GM19193 (cell line): Measurements from ENCODE around the gene GLI2.

Experiments
- POLR2A ChIP-seq: IDR thresholded peaks from 4 replicates; pipeline ENCODE4 v1.6.1; 2011; ENCODE audit not compliant: insufficient read depth, insufficient read length; ENCODE audit errors: extremely low read depth

GLI2 gene

DNA sequence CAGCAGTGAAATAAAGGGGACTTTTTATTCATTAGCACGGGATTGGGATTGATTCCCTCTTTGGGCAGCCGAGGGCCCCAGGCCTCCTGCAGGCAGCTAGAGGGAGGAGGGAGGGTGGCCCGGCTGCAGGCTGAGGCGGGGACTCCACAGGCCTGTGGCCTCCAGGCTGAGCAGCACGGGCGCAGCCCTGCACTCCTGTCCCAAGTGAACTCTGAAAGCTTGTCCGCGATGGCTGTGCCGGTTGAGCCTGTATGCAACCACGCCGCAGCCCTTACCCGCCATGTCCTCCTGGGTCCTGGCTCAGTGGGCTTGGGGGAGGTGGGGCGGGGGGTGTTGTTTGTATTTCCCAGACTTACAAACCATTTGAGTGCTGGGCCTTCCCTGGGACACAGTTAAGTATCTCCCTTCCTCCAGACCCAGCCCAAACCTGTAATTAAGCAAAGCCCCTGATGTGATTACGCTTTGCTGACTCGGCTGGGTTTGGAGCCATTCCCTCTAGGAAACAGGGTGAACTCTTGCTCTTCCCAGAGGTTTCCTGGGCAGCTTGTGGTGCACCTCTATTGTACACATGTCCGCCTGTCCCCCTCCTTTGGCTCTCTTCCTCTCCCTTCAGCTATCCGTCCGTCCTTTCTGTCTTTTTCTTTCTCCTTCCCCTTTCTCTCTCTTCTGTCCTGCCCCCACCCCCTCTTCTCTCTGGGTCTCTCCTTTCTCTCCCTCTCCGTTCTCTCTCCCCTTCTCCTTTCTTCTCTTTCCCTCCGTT lies 5.3 kb downstream of the GLI2 start:
- no peak for TF ChIP-seq POLR2A

DNA sequence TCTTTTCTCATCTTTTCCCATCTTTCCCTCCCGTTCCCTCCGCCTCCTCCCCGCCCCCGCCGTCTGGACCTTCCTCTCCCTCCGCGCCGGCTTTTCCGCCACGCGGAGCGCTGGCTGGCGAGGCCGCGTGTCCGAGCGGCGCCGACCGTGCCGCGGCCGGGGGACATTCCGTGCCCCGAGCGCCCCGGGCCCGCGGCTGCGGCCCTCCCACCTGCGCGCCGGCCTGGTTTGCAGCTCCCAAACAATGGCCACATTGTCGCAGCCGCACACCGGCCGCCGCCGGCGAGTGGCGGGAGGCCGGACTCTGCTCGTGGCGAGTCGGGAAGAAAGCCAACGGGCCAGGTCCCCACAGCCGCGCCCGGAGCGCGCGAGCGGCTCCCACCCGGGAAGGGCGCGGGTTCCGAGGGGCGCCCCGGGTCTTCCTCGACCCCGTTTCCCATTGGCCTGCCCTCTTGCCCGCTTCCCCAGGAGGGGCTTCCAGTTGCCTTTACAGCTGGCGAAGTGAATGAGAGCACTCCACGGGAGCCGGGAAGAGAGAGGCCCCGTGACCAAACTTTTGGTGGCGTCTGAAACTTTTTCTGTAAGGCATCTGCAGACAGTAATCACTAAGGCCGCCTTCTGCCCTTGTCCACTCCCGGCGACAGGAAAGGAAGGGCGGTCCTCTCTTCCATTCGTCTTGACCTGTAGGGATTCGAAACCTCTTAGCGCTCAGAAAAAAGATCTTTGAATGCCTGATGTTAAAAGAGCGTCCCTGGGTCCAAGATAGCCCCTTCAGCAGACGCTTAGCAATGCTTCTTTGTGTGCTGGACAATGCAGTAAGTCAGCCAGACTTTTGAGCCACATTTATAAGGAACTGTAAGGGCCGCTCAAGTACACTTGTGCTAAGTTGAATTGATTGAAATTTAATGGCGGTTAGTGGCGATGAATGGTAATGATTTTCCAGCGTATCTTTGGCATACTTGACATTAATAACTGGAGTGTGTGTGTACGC lies 6.2 kb downstream of the GLI2 start:
- no peak for TF ChIP-seq POLR2A

DNA sequence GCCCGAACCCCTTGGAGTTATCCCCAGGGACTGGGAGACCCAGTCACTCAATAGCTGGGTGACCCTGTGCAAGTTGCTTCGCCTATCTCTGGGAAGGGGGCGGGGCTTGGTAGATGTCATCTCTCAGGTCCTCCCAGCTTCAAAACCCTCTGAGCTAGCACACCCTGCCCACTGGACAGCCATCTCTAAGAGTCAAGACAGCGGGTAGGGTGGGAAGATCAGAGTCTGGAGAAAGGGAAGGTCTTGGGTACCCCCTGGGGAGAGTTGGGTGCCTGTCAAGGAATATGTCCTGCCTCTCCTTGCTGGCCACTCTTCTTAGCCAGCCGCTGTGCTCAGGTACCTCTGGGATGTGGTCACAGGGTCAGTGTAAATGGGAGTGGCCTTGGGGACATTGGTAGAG lies 8.0 kb downstream of the GLI2 start:
- no peak for TF ChIP-seq POLR2A

DNA sequence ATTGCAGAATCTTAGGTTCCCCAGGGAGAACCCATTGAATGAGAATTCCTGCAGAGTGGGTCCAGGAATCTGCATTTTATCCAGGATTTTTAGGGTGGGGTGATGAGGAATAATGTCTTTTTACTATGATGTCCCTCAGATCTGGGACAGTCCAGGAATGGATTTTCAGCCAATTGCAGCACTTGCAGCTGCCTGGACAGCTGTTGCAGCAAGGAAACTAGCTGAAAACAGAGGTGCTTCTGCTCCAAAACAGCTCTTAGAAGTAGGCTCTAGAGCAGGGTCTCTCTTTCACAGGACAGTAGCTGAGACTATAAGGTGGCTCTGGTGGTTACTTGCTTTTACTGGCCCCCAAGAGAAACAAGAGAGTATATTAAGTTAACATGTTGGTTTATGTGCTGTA lies 9.1 kb downstream of the GLI2 start:
- TF ChIP-seq POLR2A = no peak

DNA sequence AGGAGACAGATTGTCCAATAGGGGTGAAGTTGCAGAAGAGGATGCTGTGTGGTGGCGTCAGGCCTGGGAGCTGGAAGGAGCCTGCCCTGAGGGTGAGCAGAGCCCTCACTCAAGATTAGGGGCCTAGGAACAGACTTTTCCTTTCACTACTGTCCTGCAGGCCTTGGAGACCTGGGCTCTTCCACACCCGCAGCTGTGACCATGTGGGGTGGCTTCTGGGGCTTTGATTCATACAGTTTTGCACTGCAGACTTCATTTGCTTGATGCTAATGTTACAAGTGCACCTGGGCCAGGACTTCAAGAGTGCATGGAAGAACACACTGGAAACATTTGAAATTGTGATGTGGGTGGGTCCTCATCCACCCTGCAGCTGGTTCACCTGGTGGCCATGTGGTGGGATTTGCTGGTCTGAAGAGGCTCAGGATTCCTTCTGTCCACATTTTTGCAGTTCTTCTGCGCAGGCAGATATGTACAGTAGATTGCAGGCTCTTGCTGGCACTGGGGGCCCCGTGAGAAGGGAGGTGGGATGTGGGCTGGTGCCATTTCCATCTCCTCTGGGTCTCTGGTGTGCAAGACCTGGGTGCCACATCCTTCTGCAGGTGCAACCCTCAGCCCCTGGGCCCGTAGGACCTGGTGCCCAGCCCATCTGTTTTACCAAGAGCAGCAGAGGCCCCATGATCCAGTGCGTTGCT lies 9.9 kb downstream of the GLI2 start:
- TF ChIP-seq POLR2A = no peak

DNA sequence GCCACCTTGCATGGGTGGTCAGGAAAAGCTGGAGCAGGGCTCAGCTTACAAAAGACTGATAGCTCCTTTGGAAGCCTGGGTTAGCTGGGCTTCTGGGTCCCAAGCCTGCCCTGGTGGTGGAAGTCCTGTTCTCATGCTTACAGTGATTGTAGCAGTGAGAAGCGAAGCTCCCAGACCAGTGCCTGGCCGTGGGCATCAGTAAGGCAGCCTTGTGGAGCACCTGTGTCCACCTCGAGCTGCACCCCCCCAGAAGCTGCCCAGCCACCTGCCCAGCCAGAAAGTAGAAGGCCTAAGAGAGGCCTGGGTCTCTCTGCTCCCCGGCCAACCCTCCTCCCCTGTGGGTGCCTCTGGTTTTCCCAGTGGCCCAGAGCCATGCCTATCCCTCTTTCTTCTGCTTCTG lies 10.5 kb downstream of the GLI2 start:
- no peak for TF ChIP-seq POLR2A

DNA sequence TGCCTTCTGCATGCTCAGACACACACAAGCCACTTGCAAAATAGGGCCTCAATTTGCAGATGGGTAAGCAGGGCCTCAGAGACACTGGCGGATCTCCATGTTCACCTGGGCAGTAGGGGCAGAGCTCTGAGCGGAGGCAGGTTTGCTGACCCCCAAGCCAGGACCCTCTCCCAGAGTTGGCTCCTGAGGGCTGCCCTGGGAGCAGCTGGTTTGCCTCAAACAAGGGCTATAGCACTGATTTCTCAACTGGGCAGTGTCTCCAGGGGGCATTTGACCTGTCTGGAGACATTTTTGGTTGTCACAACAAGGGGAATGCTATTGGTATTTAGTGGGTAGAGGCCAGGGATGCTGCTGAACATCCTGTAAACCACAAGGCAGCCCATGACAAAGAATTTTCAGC lies 11.6 kb downstream of the GLI2 start:
- no peak for TF ChIP-seq POLR2A

DNA sequence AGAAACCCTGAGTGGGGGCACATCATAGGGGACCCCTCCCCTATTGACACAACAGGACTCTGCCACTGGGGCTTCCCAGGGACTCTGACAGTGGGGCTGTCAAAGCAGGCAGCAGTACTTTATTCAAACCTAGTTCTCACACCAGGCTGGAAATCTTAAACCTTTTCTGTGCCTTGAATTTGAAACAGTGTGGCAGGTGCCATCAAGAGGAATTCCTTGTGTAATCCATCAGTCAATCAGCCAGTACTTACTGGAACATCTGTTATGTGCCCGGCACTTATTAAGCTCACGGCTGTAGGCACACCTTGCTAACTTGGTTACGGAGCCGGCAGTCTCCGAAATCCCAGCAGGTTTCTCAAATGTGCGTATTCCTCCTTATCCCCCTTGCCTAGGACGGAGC lies 12.0 kb downstream of the GLI2 start:
- no peak for TF ChIP-seq POLR2A

DNA sequence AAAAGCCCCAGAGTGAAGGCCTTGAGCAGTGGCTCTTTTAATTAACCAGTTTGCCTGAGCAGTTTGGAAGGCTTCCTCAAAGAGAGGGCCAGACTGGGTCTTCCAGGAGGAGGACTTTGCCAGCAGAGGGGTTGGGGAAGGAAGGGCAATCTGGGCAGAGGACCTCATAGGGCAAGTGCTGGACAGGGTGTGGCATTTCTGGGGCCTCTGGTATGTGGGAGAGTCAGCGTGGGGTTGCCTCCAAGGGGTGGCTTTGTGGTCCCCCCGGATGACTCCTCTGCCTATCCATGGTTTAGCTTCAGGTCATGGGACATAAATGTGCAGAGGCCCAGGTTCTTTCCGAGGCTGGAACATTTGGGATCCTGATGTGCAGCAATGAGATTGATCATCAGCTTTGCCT lies 12.6 kb downstream of the GLI2 start:
- TF ChIP-seq POLR2A = no peak

DNA sequence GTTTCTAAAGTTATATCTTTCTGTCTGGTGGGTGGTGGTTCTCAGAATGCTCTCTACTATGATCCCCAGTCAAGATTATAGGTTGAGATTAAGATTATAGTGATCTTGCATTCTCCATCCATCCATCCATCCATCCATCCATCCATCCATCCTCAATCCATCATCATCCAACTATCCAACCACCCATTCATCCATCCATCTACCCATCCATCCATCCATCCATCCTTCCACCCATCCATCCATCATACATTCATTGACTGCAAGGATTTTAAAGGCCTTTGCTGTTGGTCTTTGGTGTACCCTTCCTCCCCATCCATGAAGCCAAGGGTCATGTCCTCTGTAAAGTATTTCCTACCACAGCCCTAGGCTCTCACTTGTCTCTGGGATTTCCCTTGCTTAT lies 13.1 kb downstream of the GLI2 start:
- no peak for TF ChIP-seq POLR2A

DNA sequence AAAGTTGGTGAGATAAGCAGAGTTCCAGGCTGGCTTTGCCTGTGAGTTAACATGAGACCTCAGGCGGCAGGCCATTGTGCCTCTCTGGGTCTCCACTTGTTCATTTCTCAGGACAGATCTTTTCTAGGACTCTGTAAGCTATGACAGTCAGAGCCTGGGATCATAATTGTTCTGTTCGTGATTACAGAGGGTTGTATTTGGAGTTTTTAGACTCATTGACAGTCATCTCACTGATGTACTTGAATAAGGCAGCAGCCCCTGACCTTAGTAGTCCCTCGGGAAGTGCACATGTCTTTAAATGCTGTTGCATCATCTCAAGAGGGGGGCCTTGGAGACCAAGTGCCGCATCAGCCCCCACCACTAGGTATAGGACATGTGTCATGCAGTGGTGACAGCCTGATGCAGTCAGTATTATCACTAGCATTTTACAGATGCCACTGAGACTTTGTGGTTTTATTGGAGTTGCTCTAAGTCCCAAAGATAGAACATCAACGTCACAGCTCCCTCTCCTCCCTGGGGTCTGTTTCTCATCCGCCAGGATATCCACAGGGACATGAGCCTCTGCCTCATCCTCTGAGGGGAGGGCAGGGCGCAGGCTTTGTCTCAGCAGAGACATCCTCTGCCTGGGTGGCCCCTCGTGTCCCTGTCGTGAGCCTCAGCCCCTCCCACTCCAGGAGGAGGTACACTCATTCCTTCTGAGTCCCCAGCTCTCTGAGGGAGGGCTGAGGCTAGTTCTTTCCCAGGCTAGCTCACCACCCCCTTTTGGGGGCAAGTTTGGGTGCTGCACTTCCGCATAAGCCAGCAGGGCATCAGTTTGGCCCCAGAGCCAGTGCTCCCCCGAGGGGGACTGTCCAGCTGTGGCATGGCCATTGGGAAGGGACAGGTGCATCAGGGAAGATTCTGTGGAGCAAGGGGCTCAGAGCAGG lies 14.1 kb downstream of the GLI2 start:
- no peak for TF ChIP-seq POLR2A

DNA sequence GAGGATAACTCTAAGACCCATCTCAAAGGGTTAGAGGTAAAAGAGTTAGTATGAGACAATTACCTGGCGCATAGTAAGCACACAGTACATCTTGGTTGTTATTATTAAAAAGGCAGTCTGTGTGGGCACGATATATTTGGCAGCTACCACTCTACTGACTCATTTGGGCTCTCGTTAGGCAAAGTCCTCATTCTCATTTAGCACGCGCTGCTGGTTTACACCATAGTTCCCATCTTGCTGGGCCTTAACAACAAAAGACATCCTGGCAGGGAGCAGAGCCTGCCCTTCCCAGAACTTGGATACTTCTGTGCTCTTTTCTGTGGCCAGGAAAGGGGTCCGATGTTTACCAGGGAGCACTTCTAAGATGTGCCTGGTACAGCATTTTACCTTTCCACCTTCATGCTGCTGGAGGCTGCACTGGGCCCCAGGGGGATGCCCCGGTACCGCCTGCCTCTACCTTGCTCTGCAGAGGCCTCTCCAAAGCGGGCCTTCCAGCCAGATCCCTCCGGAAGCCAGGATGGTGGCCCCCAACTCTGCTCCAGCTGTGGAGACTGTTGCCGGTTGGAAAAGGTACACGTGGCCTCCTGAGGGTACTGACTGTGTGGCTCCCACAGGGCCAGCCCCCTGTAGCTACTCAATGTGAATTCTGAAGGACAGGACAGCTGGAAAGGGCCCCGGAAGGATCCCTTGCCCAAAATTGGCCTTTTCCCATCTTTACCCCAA lies 15.0 kb downstream of the GLI2 start:
- no peak for TF ChIP-seq POLR2A

DNA sequence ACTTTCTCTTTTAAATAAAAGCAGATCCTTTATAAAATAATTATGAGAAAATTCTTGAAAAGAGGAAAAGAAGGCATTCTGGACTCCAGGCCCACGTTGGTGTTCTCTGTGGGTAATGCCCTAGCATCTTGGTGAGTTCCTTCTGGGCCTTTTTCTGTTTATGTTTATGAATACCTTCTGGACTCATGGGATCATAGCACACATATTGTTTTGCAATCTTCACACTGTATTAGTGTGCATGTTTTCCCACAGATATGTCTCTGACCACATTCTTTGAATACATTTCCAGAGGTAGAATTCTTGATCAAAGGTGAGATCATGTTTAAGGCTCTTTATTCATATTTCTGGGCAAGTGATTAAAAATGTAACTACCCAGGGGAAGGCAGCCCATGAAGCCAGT lies 15.9 kb downstream of the GLI2 start:
- TF ChIP-seq POLR2A = no peak
